BLaER1 treated with 17β-estradiol and CSF1 and Interleukin-3, amounts not matched to agents 10 nM and 100 nM (cell line): Measurements from ENCODE around the gene PIP5K1B.
A peak's percentile ranks its signal among the peaks of the same experiment; 100 is the strongest.

ENCODE experiments used
- H3K27ac ChIP-seq, 11 experiments: shearing (Covaris generic); formaldehyde crosslinking; 2 replicates each; pipeline ENCODE4 v1.8.1; 2022
- H3K27me3 ChIP-seq, 11 experiments: shearing (Covaris generic); formaldehyde crosslinking; 2 replicates each; pipeline ENCODE4 v1.8.1; 2022
- H3K36me3 ChIP-seq, 11 experiments: shearing (Covaris generic); formaldehyde crosslinking; 2 replicates each; pipeline ENCODE4 v1.8.1; 2022
- H3K4me1 ChIP-seq, 10 experiments: shearing (Covaris generic); formaldehyde crosslinking; 2 replicates each; pipeline ENCODE4 v1.8.1; 2022
- H3K4me2 ChIP-seq, 11 experiments: shearing (Covaris generic); formaldehyde crosslinking; 2 replicates each; pipeline ENCODE4 v1.8.1; 2022
- H3K4me3 ChIP-seq, 10 experiments: shearing (Covaris generic); formaldehyde crosslinking; 2 replicates each; pipeline ENCODE4 v1.8.1; 2022
- H3K9ac ChIP-seq, 11 experiments: shearing (Covaris generic); formaldehyde crosslinking; 2 replicates each; pipeline ENCODE4 v1.8.1; 2022
- H3K9me3 ChIP-seq, 11 experiments: shearing (Covaris generic); formaldehyde crosslinking; replicated peaks in 1 of 11; 2 replicates each; pipeline ENCODE4 v1.8.1; 2022
- H4K20me1 ChIP-seq, 11 experiments: shearing (Covaris generic); formaldehyde crosslinking; 2 replicates each; pipeline ENCODE4 v1.8.1; 2022
- Cebpa-rat ChIP-seq, 11 experiments: shearing (Covaris generic); IDR thresholded peaks; 2 replicates each; pipeline ENCODE4 v1.8.1; 2022

The PIP5K1B gene

GRCh38 chr9:69030851-69031645, 326.0 kb downstream of the PIP5K1B start:
- H3K36me3 ChIP-seq = no peaks in the 10 kb centered on the region
- no peak overlapping the region for H3K27ac ChIP-seq
- no peak overlapping the region for H3K4me3 ChIP-seq
- H3K27me3 ChIP-seq = no peaks in the 10 kb centered on the region
- peaks cover 9 to 17% (median 12%) of the 10 kb centered on the region in 11 experiments; a peak in 20 of 22 replicates for H3K9me3 ChIP-seq
- H3K4me2 ChIP-seq = peak overlapping the region in 7 of 11 experiments; percentile 2 to 63 (median 16); a peak in 9 of 22 replicates
- H3K4me1 ChIP-seq = peaks cover 10 to 49% (median 33%) of the 10 kb centered on the region in 10 experiments
- no peak for TF ChIP-seq Cebpa-rat (IDR thresholded peaks at IDR 0.05)
- no peak overlapping the region for H3K9ac ChIP-seq
- H4K20me1 ChIP-seq = no peaks in the 10 kb centered on the region

- Histone ChIP-seq H4K20me1 (peaks cover 0 to 23% (median 3%) of the 10 kb centered on the region in 11 experiments; a peak in 9 of 22 replicates), H3K27ac (no peak overlapping the region), H3K36me3 (no peaks in the 10 kb centered on the region; a peak in 1 of 22 replicates), H3K9me3 (peaks cover 9 to 14% (median 11%) of the 10 kb centered on the region in 11 experiments; a peak in 20 of 22 replicates), H3K4me1 (peaks cover 10 to 40% (median 25%) of the 10 kb centered on the region in 10 experiments; a peak in 19 of 20 replicates), H3K27me3 (no peaks in the 10 kb centered on the region), H3K4me3 (no peak overlapping the region), H3K9ac (no peak overlapping the region), H3K4me2 (no peak overlapping the region)
- no peak for TF ChIP-seq Cebpa-rat (IDR thresholded peaks at IDR 0.05)
These were observed 329.0 kb downstream of the PIP5K1B start for GRCh38 chr9:69034071-69034470.

- Histone ChIP-seq H3K4me2 (peak within 1 kb of the TSS; percentile 77 to 92 (median 87)), H3K27ac (peak within 1 kb of the TSS; percentile 59 to 92 (median 87); a peak in 21 of 22 replicates), H3K9me3 (no peaks in the 10 kb centered on the region; a peak in 1 of 22 replicates), H3K4me1 (peaks cover 10 to 24% (median 18%) of the 10 kb centered on the region in 10 experiments; a peak in 19 of 20 replicates), H4K20me1 (peaks cover 0 to 39% (median 7%) of the 10 kb centered on the region in 11 experiments; a peak in 11 of 22 replicates), H3K9ac (peak within 1 kb of the TSS; percentile 77 to 91 (median 89)), H3K4me3 (peak within 1 kb of the TSS; percentile 65 to 82 (median 76)), H3K27me3 (no peaks in the 10 kb centered on the region), H3K36me3 (peaks cover 0 to 6% (median 0%) of the 10 kb centered on the region in 11 experiments; a peak in 4 of 22 replicates)
- no peak for TF ChIP-seq Cebpa-rat (IDR thresholded peaks at IDR 0.05)
These were observed 330.6 kb downstream of the PIP5K1B start, which contains the start of gene FXN for GRCh38 chr9:69035438-69036308. TSS of gene FXN (plus strand) at chr9:69035752. CDS start at chr9:69035783, 31 bp downstream.

- no peak for TF ChIP-seq Cebpa-rat (IDR thresholded peaks at IDR 0.05)
- H3K27me3 ChIP-seq = no peaks in the 10 kb centered on the region
- peak overlapping the region; percentile 77 to 92 (median 87) for H3K4me2 ChIP-seq
- peaks cover 0 to 8% (median 0%) of the 10 kb centered on the region in 11 experiments; a peak in 5 of 22 replicates for H3K36me3 ChIP-seq
- peak overlapping the region; percentile 59 to 92 (median 87); a peak in 21 of 22 replicates for H3K27ac ChIP-seq
- peaks cover 7 to 18% (median 13%) of the 10 kb centered on the region in 10 experiments; a peak in 18 of 20 replicates for H3K4me1 ChIP-seq
- H4K20me1 ChIP-seq = peaks cover 0 to 45% (median 13%) of the 10 kb centered on the region in 11 experiments; a peak in 14 of 22 replicates
- peak overlapping the region; percentile 77 to 91 (median 89) for H3K9ac ChIP-seq
- H3K9me3 ChIP-seq = no peaks in the 10 kb centered on the region; a peak in 1 of 22 replicates
- H3K4me3 ChIP-seq = peak overlapping the region; percentile 65 to 82 (median 76)
These were observed 331.3 kb downstream of the PIP5K1B start for GRCh38 chr9:69036309-69036708.

- TF ChIP-seq Cebpa-rat (IDR thresholded peaks at IDR 0.05) = no peak
- Histone ChIP-seq H3K4me2 (peak overlapping the region; percentile 77 to 92 (median 87)), H3K9me3 (no peaks in the 10 kb centered on the region; a peak in 1 of 22 replicates), H3K4me1 (peaks cover 7 to 18% (median 13%) of the 10 kb centered on the region in 10 experiments; a peak in 18 of 20 replicates), H3K36me3 (peaks cover 0 to 9% (median 0%) of the 10 kb centered on the region in 11 experiments; a peak in 5 of 22 replicates), H3K27me3 (no peaks in the 10 kb centered on the region), H3K4me3 (peak overlapping the region; percentile 65 to 82 (median 76)), H4K20me1 (peaks cover 0 to 50% (median 18%) of the 10 kb centered on the region in 11 experiments; a peak in 14 of 22 replicates), H3K9ac (peak overlapping the region; percentile 77 to 91 (median 89); a peak in 21 of 22 replicates), H3K27ac (peak overlapping the region in 10 of 11 experiments; percentile 70 to 92 (median 87); a peak in 19 of 22 replicates)
These were observed 331.8 kb downstream of the PIP5K1B start for GRCh38 chr9:69036799-69037198.

GRCh38 chr9:69040646-69041045, 335.6 kb downstream of the PIP5K1B start:
- peaks cover 0 to 89% (median 42%) of the 10 kb centered on the region in 11 experiments; a peak in 16 of 22 replicates for H4K20me1 ChIP-seq
- no peaks in the 10 kb centered on the region; a peak in 1 of 22 replicates for H3K9me3 ChIP-seq
- no peaks in the 10 kb centered on the region for H3K27me3 ChIP-seq
- H3K36me3 ChIP-seq = peaks cover 0 to 20% (median 4%) of the 10 kb centered on the region in 11 experiments; a peak in 9 of 22 replicates
- no peak overlapping the region for H3K27ac ChIP-seq
- no peak for TF ChIP-seq Cebpa-rat (IDR thresholded peaks at IDR 0.05)
- no peak overlapping the region for H3K4me2 ChIP-seq
- no peak overlapping the region for H3K4me3 ChIP-seq
- peaks cover 19 to 28% (median 25%) of the 10 kb centered on the region in 10 experiments for H3K4me1 ChIP-seq
- no peak overlapping the region for H3K9ac ChIP-seq

- Histone ChIP-seq H3K27me3 (no peaks in the 10 kb centered on the region), H3K4me3 (no peak overlapping the region), H3K9me3 (no peaks in the 10 kb centered on the region; a peak in 1 of 22 replicates), H4K20me1 (peaks cover 0 to 92% (median 39%) of the 10 kb centered on the region in 11 experiments; a peak in 16 of 22 replicates), H3K9ac (peak overlapping the region in 1 of 11 experiments; percentile 13; a peak in 1 of 22 replicates), H3K4me1 (peaks cover 24 to 36% (median 33%) of the 10 kb centered on the region in 10 experiments), H3K4me2 (peak overlapping the region; percentile 12 to 57 (median 39); a peak in 21 of 22 replicates), H3K36me3 (peaks cover 9 to 56% (median 38%) of the 10 kb centered on the region in 11 experiments), H3K27ac (no peak overlapping the region)
- TF ChIP-seq Cebpa-rat (IDR thresholded peaks at IDR 0.05) = no peak
These were observed 339.5 kb downstream of the PIP5K1B start for GRCh38 chr9:69044240-69045219.
